Measurements from ENCODE around the gene ARF4.

The ARF4 gene

DNA sequence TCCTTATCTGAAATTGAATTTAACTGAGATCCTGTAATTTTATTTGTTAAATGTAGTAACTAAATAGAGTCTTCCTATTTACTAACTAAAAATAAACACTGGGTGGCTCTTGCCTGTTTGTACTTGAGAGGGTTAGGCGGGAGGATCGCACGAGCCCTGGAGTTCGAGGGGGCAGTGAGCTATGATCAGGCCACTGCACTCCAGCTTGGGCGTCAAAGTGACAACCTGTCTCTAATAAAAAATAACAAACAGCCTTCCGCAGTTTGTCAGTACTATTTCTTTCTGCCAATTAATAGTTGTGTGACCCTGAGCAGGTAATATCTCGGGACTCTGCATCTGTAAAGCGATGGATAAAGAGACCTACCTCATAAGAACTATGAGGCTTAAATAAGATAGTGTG, 41.8 kb downstream of the ARF4 start:
- peak overlapping the region; percentile 58 to 94 (median 81) for H3K4me3 ChIP-seq (ENCODE audit: control insufficient read depth in 1 of 7, extremely low read depth in 1 of 7, insufficient read depth in 4 of 7, low read depth in 2 of 7, low read length in 6 of 7)
- H3K27me3 ChIP-seq (replicated peaks in 2 of 5; ENCODE audit: control insufficient read depth in 4 of 5, insufficient read depth in 5 of 5, low read length in 4 of 5): no peaks in the 10 kb centered on the region
- H3K9me3 ChIP-seq (ENCODE audit: control extremely low read depth in 1 of 5, control insufficient read depth in 4 of 5, insufficient read depth in 2 of 5, low read depth in 1 of 5, low read length in 4 of 5): no peaks in the 10 kb centered on the region
- H3K4me1 ChIP-seq (ENCODE audit: control extremely low read depth in 1 of 4, control insufficient read depth in 4 of 4, insufficient read depth in 4 of 4, low read length in 3 of 4): peaks cover 8 to 31% (median 26%) of the 10 kb centered on the region in 4 experiments
- peaks cover 1 to 14% (median 6%) of the 10 kb centered on the region in 4 experiments for H3K36me3 ChIP-seq (ENCODE audit: control insufficient read depth in 4 of 4, insufficient read depth in 4 of 4, low read length in 3 of 4)
- CTCF ChIA-PET: interaction anchor here (1.0 to 3.1 kb wide), 4 partner anchors 18 to 386 kb away, joined by 3 to 12 read pairs (median 3); no protein-coding TSS in a partner anchor
- 61% methylated on average over 4 of the region's 8 CpGs for WGBS (ENCODE audit: insufficient coverage)
- peak; percentile 16 to 47 (median 43) for DNase-seq
- POLR2A ChIA-PET: no interaction called here
- peak overlapping the region; percentile 96 to 98 for H3K27ac ChIP-seq (ENCODE audit: insufficient read depth in 1 of 2, low read depth in 1 of 2, low read length in 2 of 2, poor library complexity in 1 of 2, severe bottlenecking in 2 of 2)

- no peak for DNase-seq
- ChIA-PET CTCF (no interaction called here), POLR2A (no interaction called here)
- WGBS (ENCODE audit: insufficient coverage): no CpG with 5 or more reads among the region's 1 CpG
- no peaks in the 10 kb centered on the region for H3K9me3 ChIP-seq (ENCODE audit: control extremely low read depth in 1 of 5, control insufficient read depth in 4 of 5, insufficient read depth in 2 of 5, low read depth in 1 of 5, low read length in 4 of 5)
- H3K4me1 ChIP-seq (ENCODE audit: control extremely low read depth in 1 of 4, control insufficient read depth in 4 of 4, insufficient read depth in 4 of 4, low read length in 3 of 4): peaks cover 6 to 12% (median 10%) of the 10 kb centered on the region in 4 experiments
- no peaks in the 10 kb centered on the region for H3K27me3 ChIP-seq (replicated peaks in 2 of 5; ENCODE audit: control insufficient read depth in 4 of 5, insufficient read depth in 5 of 5, low read length in 4 of 5)
- H3K27ac ChIP-seq (ENCODE audit: insufficient read depth in 1 of 2, low read depth in 1 of 2, low read length in 2 of 2, poor library complexity in 1 of 2, severe bottlenecking in 2 of 2): no peak overlapping the region
- peaks cover 0 to 2% (median 0%) of the 10 kb centered on the region in 4 experiments for H3K36me3 ChIP-seq (ENCODE audit: control insufficient read depth in 4 of 4, insufficient read depth in 4 of 4, low read length in 3 of 4)
- H3K4me3 ChIP-seq (ENCODE audit: control insufficient read depth in 1 of 7, extremely low read depth in 1 of 7, insufficient read depth in 4 of 7, low read depth in 2 of 7, low read length in 6 of 7): no peak overlapping the region
Observed at GRCh38 chr3:57546616-57547015, 50.5 kb downstream of the ARF4 start.

DNA sequence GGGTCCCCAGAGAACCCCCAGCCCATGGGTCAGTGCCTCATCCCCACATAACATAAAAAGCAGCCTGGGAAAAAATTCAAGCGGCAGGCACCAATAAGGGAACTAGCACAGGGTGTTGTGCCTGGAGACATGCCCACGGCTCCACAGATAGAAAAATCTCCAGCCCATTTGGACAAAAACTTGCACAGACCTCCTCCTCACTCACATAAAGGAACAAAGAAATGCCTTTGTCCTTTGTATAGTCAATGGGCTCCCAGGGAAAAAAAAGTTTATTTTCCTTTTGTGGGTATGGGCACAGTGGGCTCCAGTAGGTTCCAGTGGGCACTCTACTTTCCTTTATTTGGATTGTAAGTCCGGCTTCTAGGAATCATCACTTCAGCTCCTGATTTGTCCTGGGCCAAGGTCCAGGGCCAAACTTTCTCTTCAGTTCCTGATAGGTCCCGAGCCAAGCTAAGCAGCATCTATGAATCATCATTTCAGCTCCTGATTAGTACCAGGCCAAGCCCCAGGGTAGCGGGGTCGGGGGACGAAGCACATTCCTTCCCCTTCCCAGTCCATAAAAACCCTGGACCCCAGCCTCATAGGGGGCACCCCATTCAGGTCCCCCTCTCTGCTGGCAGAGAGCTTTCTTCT, 51.4 kb downstream of the ARF4 start:
- CTCF ChIA-PET: interaction anchor here (0.6 kb wide), 1 partner anchor 25 kb away, joined by 3 read pairs; no protein-coding TSS in a partner anchor
- WGBS (ENCODE audit: insufficient coverage): 96% methylated on average over 6 of the region's 7 CpGs

GRCh38 chr3:57544181-57545125, 52.7 kb downstream of the ARF4 start, which contains the start of gene DNAH12:
Gene DNAH12 (minus strand): TSS chr3:57544344. CDS start chr3:57542870, 1,474 bp downstream.
- peak; percentile 36 to 79 (median 74) for DNase-seq
- Histone ChIP-seq H3K27ac (ENCODE audit: insufficient read depth in 1 of 2, low read depth in 1 of 2, low read length in 2 of 2, poor library complexity in 1 of 2, severe bottlenecking in 2 of 2) (no peak within 1 kb of the TSS), H3K4me3 (ENCODE audit: control insufficient read depth in 1 of 7, extremely low read depth in 1 of 7, insufficient read depth in 4 of 7, low read depth in 2 of 7, low read length in 6 of 7) (peak within 1 kb of the TSS in 6 of 7 experiments; percentile 25 to 74 (median 54)), H3K4me1 (ENCODE audit: control extremely low read depth in 1 of 4, control insufficient read depth in 4 of 4, insufficient read depth in 4 of 4, low read length in 3 of 4) (peaks cover 6 to 12% (median 10%) of the 10 kb centered on the region in 4 experiments), H3K9me3 (ENCODE audit: control extremely low read depth in 1 of 5, control insufficient read depth in 4 of 5, insufficient read depth in 2 of 5, low read depth in 1 of 5, low read length in 4 of 5) (no peaks in the 10 kb centered on the region), H3K36me3 (ENCODE audit: control insufficient read depth in 4 of 4, insufficient read depth in 4 of 4, low read length in 3 of 4) (no peaks in the 10 kb centered on the region), H3K27me3 (replicated peaks in 2 of 5; ENCODE audit: control insufficient read depth in 4 of 5, insufficient read depth in 5 of 5, low read length in 4 of 5) (no peaks in the 10 kb centered on the region)
- CTCF ChIA-PET: no interaction called here
- WGBS (ENCODE audit: insufficient coverage): 3% methylated on average over 13 of the region's 20 CpGs
- POLR2A ChIA-PET: no interaction called here

More for the DNA sequence above, 51.4 kb downstream of the ARF4 start:
- DNase-seq: no peak
- H3K27me3 ChIP-seq (replicated peaks in 2 of 5; ENCODE audit: control insufficient read depth in 4 of 5, insufficient read depth in 5 of 5, low read length in 4 of 5): no peaks in the 10 kb centered on the region
- H3K4me1 ChIP-seq (ENCODE audit: control extremely low read depth in 1 of 4, control insufficient read depth in 4 of 4, insufficient read depth in 4 of 4, low read length in 3 of 4): peaks cover 6 to 12% (median 10%) of the 10 kb centered on the region in 4 experiments
- H3K4me3 ChIP-seq (ENCODE audit: control insufficient read depth in 1 of 7, extremely low read depth in 1 of 7, insufficient read depth in 4 of 7, low read depth in 2 of 7, low read length in 6 of 7): no peak overlapping the region
- peaks cover 0 to 2% (median 0%) of the 10 kb centered on the region in 4 experiments for H3K36me3 ChIP-seq (ENCODE audit: control insufficient read depth in 4 of 4, insufficient read depth in 4 of 4, low read length in 3 of 4)
- no peaks in the 10 kb centered on the region for H3K9me3 ChIP-seq (ENCODE audit: control extremely low read depth in 1 of 5, control insufficient read depth in 4 of 5, insufficient read depth in 2 of 5, low read depth in 1 of 5, low read length in 4 of 5)
- POLR2A ChIA-PET: no interaction called here
- H3K27ac ChIP-seq (ENCODE audit: insufficient read depth in 1 of 2, low read depth in 1 of 2, low read length in 2 of 2, poor library complexity in 1 of 2, severe bottlenecking in 2 of 2): no peak overlapping the region

DNA sequence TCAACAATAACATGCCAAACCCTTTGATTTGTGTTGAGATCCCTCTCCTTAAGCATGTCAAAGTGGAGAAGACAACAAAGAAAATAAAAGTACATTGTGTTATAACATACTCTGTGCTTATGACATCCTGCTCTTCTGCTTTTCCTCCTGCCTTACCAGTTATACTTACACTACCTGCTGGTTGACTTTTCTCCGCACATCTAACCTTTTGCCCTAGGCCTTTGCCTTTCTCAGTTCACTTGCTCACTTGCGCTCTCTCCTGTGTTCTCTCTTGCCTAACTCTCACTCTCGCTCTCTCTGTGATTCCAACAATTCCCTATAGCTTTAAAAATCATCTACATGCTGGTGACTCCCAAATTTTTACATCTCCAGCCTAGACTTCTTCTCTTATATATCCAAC, 58.7 kb downstream of the ARF4 start:
- H3K9me3 ChIP-seq (ENCODE audit: control extremely low read depth in 1 of 5, control insufficient read depth in 4 of 5, insufficient read depth in 2 of 5, low read depth in 1 of 5, low read length in 4 of 5): no peaks in the 10 kb centered on the region
- CTCF ChIA-PET: interaction anchor here (1.3 kb wide), 1 partner anchor 18 kb away, joined by 3 read pairs; the partner anchor contains the start of gene PDE12
- POLR2A ChIA-PET: no interaction called here
- no peaks in the 10 kb centered on the region for H3K4me1 ChIP-seq (ENCODE audit: control extremely low read depth in 1 of 4, control insufficient read depth in 4 of 4, insufficient read depth in 4 of 4, low read length in 3 of 4)
- DNase-seq: no peak
- H3K27ac ChIP-seq (ENCODE audit: insufficient read depth in 1 of 2, low read depth in 1 of 2, low read length in 2 of 2, poor library complexity in 1 of 2, severe bottlenecking in 2 of 2): no peak overlapping the region
- no peaks in the 10 kb centered on the region for H3K27me3 ChIP-seq (replicated peaks in 2 of 5; ENCODE audit: control insufficient read depth in 4 of 5, insufficient read depth in 5 of 5, low read length in 4 of 5)
- 97% methylated on average over 3 of the region's 3 CpGs for WGBS (ENCODE audit: insufficient coverage)
- no peaks in the 10 kb centered on the region for H3K36me3 ChIP-seq (ENCODE audit: control insufficient read depth in 4 of 4, insufficient read depth in 4 of 4, low read length in 3 of 4)
- no peak overlapping the region for H3K4me3 ChIP-seq (ENCODE audit: control insufficient read depth in 1 of 7, extremely low read depth in 1 of 7, insufficient read depth in 4 of 7, low read depth in 2 of 7, low read length in 6 of 7)

- H3K9me3 ChIP-seq (ENCODE audit: control extremely low read depth in 1 of 5, control insufficient read depth in 4 of 5, insufficient read depth in 2 of 5, low read depth in 1 of 5, low read length in 4 of 5): no peaks in the 10 kb centered on the region
- no peaks in the 10 kb centered on the region for H3K36me3 ChIP-seq (ENCODE audit: control insufficient read depth in 4 of 4, insufficient read depth in 4 of 4, low read length in 3 of 4)
- H3K4me1 ChIP-seq (ENCODE audit: control extremely low read depth in 1 of 4, control insufficient read depth in 4 of 4, insufficient read depth in 4 of 4, low read length in 3 of 4): no peaks in the 10 kb centered on the region
- ChIA-PET CTCF (interaction anchor here (0.7 kb wide), 1 partner anchor 35 kb away, joined by 3 read pairs; no protein-coding TSS in a partner anchor), POLR2A (no interaction called here)
- no peaks in the 10 kb centered on the region for H3K27me3 ChIP-seq (replicated peaks in 2 of 5; ENCODE audit: control insufficient read depth in 4 of 5, insufficient read depth in 5 of 5, low read length in 4 of 5)
- H3K27ac ChIP-seq (ENCODE audit: insufficient read depth in 1 of 2, low read depth in 1 of 2, low read length in 2 of 2, poor library complexity in 1 of 2, severe bottlenecking in 2 of 2): no peak overlapping the region
- H3K4me3 ChIP-seq (ENCODE audit: control insufficient read depth in 1 of 7, extremely low read depth in 1 of 7, insufficient read depth in 4 of 7, low read depth in 2 of 7, low read length in 6 of 7): no peak overlapping the region
- no peak for DNase-seq
Observed at GRCh38 chr3:57530071-57530608, 67.0 kb downstream of the ARF4 start.
